DMS153 (cell line): ENCODE data around the gene ENGASE.
"Not testable (repeated sequence)": the region's sequence is repeated elsewhere in the genome, so short reads cannot be mapped to it uniquely, and the experiment has no call there.

Experiments
- DNase-seq: peaks from one replicate; lab custom pipeline; 2025; lab: John Stamatoyannopoulos, UW

ENGASE gene

GRCh38 chr17:79053251-79053925 is 21.2 kb upstream of the ENGASE start:
- no peak for DNase-seq

- DNase-seq: no peak
Observed at GRCh38 chr17:79054200-79054960, 20.2 kb upstream of the ENGASE start.

DNA sequence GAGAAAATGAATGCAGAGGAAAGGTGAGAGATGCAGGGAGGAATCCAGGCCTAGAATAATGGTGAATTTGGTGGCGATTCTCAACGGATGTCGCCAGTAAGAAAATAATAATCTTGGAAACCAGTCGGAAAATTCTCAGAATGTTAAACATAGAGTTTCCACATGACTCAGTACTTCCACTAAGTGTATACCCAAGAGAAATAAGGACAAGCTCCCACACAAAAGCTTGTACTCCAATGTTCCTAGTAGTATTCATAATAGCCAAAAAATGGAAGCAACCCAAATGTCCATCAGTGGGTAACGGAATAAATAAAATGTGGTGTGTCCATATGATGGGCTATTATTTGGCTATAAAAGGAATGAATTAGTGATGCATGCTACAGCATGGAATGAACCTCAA is 19.4 kb upstream of the ENGASE start:
- no peak for DNase-seq

DNA sequence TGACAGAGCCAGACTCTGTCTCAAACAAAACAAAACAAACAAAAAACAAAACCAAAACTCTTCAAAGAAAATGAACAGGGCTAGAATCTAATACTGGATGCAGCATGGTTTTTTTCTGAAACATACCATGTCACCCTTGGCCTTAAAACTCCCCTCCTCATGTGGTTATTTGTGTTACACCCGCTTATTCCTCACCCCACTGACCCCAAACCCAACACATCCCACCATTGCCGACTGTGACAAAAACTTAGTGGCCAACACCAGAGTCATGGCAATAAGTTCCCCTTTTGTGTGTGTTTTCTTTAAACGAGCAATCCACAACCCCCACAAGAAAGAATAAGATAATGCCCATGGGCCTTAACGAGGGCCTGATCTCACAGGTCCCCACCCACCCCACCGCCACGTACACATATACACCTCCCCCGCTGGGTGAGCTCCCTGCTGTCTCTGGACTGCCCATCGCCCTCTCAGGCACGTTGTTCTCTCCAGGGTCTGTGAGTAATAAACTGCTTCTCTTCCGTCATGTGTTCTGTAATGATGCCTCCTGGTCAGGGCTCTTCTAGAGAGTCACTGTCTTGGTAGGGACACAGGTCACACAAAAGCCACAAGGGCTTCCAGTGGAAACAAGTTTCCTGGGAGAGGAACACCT is 16.8 kb upstream of the ENGASE start:
- DNase-seq: no peak

GRCh38 chr17:79062691-79063090 is 11.9 kb upstream of the ENGASE start:
- no peak for DNase-seq

DNA sequence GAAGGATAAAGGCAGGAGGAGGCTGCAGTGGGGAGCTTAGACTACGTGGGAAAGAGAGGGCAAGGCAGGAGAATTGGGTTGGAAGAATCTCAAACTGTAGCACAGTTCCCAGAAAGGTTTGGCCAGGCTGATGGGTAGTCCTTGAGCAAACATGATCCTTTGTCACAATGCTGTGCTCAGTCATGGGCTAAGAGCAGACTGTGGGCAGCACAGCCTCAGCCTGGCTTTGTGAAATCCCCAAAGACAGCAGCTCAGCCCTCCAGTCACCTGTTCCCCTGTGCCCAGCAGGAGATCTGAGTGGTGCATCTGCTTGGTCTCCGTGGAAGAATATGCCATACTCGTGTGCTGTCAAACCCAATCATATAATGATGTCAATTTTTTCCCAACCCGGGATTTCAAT is 10.6 kb upstream of the ENGASE start:
- no peak for DNase-seq

GRCh38 chr17:79065105-79065670 is 9.4 kb upstream of the ENGASE start:
- no peak for DNase-seq

GRCh38 chr17:79066963-79067362 is 7.7 kb upstream of the ENGASE start:
- DNase-seq: no peak

- DNase-seq: no peak
Observed at GRCh38 chr17:79070266-79070880, 4.3 kb upstream of the ENGASE start.

DNA sequence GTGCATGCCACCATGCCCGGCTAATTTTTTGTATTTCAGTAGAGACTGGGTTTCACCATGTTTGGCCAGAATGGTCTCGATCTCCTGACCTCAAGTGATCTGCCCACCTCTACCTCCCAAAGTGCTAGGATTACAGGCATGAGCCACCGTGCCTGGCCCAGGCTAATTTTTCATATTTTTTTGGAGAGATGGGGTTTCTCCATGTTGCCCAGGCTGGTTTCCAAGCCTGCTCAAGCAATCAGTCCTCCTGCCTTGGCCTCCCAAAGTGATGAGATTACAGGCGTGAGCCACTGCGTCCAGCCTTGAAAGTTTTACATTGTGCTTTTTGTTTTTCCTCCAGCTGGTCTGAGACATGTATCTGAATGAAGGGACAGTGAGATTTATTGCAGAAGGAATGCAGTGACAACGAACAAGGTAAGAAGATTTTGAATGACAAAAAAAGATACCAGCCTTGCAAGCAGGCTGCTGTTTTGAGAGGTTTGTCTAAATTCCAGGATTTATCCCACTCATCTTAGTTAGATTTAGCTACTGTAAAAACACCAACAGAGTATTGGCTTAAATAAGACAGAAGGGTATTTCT is 3.4 kb upstream of the ENGASE start:
- DNase-seq: no peak

DNA sequence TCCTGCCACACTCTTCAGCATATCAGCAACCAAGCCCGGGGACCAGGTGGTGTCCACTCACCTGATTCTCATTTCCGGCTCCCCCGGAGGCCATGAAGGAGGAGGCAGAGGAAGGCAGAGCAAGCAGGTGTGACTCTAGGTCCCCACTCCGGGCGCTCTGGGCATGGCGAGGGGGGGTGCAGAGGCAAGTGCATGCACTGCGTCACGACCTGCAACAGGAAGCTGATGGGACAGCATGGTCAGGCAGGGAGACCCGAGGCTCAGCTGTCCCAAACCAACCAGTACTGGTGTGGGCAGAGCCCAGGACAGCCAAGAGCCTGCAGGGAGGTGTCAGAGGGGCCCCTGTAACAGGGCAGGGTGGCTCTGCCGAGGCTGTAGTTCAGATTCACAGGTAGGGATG is 2.1 kb upstream of the ENGASE start:
- DNase-seq: no peak

DNA sequence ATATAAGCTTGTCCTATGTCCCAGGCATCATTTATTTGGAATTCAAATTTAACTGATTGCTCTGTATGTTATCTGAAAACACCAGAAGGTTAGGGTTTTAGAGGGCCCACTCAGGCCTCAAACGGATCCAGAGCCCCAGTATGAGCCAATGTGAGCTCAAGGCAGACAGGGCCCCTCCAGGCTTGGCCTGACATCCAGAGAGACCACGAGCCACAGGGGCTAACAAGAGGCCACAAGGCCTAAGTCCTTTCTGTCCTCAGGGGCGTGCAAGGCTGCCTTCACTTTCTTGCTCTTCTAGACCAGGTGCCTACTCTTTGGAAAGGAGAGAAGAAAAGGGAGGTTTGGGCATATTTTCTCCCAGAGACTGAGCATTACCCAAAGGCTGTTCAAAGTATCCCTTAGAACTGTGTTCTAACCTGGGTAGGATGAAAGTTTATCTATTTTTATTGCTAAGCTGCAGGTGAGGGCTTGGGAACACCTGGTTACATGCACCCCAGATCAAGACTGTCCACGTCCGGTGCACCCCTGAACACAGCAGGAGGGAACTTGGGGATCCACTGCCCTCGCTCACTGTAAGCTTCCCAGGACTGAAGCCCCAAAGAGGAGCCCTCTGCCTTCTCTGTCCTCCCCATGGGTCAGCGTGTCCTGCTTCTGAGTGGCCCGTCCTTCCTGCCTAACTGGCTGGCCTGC is 1.5 kb upstream of the ENGASE start:
- DNase-seq: no peak

GRCh38 chr17:79073706-79074088 is 927 bp upstream of the ENGASE start:
- no peak for DNase-seq

- DNase-seq: not testable (repeated sequence)
Observed at GRCh38 chr17:79074121-79074648, 439 bp upstream of the ENGASE start.

DNA sequence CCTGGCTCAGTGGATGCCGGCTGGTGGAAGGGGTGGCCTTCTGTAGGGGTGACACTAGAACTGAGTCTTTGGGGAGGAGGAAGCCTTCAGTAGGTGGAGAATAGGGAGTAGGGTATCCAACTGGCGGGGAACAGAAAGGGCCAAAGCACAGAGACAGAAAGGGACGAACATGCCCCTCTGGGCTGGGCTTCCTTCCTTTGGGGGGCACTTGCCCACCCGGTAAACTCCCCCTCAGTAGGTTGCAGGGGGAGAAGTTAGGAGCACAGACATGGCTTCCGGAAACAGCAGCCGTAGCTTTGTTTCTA is 774 bp downstream of the ENGASE start:
- no peak for DNase-seq

- no peak for DNase-seq
Observed at GRCh38 chr17:79075861-79076406, 1.3 kb downstream of the ENGASE start.

GRCh38 chr17:79077587-79077986 is 3.0 kb downstream of the ENGASE start:
- DNase-seq: no peak

DNA sequence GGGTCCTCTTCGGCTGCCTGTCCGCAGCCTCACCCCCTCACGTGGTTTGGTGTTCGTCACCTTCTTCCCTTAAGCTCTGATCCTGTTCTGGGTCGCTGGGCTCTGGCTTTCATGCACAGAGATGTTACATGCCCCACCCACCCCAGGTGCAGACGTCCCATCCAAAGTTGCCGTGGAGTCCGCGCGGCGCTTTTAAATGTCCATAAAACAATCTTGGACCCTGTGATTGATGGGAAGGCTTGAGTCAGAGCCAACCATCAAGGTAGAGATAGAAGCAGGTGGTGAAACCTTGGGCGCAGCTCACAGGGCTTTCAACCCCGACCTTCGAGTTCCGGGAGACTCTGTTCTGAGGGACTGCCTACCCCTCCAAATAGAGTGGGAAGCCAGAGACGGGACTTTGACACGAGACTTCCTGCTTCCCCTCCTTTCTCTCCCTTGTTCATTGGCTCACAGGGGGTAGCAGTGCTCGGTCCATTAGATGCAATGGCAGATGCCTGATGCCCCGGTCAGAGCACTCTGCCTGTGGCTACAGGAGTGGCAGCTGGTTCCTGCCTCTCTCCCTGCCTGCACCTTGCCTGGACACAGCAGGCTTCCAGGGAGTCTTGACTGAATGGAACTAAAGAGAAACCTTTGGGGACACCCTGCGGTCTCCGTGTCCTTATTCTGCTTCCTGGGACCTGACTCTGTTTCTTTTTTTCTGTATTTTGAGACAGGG is 4.0 kb downstream of the ENGASE start:
- DNase-seq: no peak

GRCh38 chr17:79079421-79080200 is 5.0 kb downstream of the ENGASE start:
- DNase-seq: no peak

DNA sequence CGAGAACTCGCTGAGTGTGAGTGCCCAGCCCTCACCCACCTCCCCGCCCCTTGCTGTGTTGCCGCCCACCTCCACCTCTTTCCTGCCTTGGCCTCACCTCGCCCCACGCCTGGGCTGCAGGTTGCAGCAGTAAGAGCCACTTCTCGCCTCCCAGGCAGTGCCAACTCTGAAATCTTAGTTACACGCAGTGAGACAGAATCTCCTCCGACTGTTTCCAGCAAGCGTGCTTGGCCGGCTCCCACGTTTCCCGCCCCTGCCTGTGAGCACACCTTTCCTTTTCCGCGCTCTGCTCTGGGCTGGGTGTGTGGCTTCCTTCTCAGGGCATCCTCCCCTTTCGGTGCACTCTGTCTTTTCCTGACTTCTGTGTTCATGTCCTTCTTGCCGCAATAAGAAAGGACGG is 5.7 kb downstream of the ENGASE start:
- DNase-seq: no peak
